Measurements from ENCODE around the gene CISH. TPM values are rescaled to one million over a fixed set of nuclear protein-coding genes. Genes with fewer than 3 reads are reported as not detected.

Gene CISH
- total and polyA plus RNA-seq, 7 experiments from 2014 or later: 10.9 to 486 (median 47.5) TPM

- ChIA-PET POLR2A (interaction anchor here (0.6 to 25.1 kb wide), 8 partner anchors 8 to 1084 kb away, joined by 3 to 730 read pairs (median 9); partner anchors contain the start of genes C3orf18, CISH, HEMK1 and MAPKAPK3), CTCF (interaction anchor here (1.3 to 3.8 kb wide), 8 partner anchors 7 to 32 kb away, joined by 3 to 24 read pairs (median 11); partner anchors contain the start of genes CISH and HEMK1)
- H3K9me3 Mint-ChIP-seq: no peaks in the 10 kb centered on the region
- peaks cover 70 to 99% (median 89%) of the 10 kb centered on the region in 7 donors for H3K4me1 Mint-ChIP-seq
- peaks cover 83 to 87% of the 10 kb centered on the region in 2 donors for H3K4me1 ChIP-seq (ENCODE audit: control insufficient read depth in 2 of 2, insufficient read depth in 2 of 2, low read length in 2 of 2)
- H3K27ac ChIP-seq (ENCODE audit: low read depth, low read length): peak overlapping the region; percentile 93
- peaks cover 7 to 45% (median 14%) of the 10 kb centered on the region in 3 experiments for H3K36me3 ChIP-seq (ENCODE audit: control insufficient read depth in 2 of 3, insufficient read depth in 3 of 3, low read length in 3 of 3)
- H3K27ac Mint-ChIP-seq: peak overlapping the region; percentile 89 to 99 (median 95)
- no peak for ATAC-seq
- H3K4me3 Mint-ChIP-seq: peak overlapping the region; percentile 63 to 98 (median 86)
- H3K4me3 ChIP-seq (ENCODE audit: low read length): no peak overlapping the region
- no peaks in the 10 kb centered on the region for H3K9me3 ChIP-seq (ENCODE audit: control insufficient read depth in 2 of 3, low read length in 3 of 3)
- H3K27me3 Mint-ChIP-seq: no peaks in the 10 kb centered on the region
- intact Hi-C loops (cut with micrococcal nuclease): no loop called here
- H3K27me3 ChIP-seq (ENCODE audit: control insufficient read depth in 2 of 2, insufficient read depth in 2 of 2, low read length in 2 of 2): no peaks in the 10 kb centered on the region
- DNase-seq: no peak
- peaks cover 10 to 65% (median 17%) of the 10 kb centered on the region in 5 donors for H3K36me3 Mint-ChIP-seq
Measured at GRCh38 chr3:50602595-50603191, 8.9 kb downstream of the CISH start.

DNA sequence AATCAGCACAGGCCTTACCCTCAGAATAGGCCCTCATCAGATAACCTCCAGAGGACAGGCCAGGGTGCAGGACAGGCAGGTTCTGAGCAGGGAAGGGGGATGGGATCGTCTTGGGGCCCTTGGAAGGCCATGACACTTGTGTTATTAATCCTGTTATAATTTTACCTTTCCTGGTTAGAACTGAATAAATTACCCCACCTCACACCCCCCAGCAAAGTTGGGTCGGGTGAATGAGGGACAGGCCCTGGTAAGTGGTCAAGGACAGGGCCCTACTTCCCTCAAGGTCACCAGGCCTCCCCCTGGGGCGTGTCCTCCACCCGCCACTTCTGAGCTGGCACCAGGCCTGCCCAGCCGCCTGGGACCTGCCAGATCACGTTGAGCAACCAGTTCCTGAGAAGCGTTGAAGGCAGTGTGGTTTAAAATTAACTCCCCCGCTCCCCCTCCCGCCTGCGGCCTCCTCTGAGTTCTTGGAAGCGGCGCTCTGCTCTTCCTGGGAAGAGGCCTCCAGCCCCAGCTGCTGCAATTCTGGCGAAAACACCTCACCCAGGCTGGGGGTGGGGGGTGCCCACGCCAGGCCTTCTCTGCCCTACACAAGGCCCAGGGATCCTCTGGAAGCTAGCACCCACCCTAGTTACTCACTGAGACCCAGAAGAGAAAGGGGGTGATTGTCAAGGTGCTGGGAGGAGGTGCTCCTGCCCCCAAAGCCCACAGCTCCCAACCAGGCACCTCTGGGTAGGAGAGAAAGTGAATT is 10.6 kb downstream of the CISH start:
- Histone ChIP-seq H3K27me3 (ENCODE audit: control insufficient read depth in 2 of 2, insufficient read depth in 2 of 2, low read length in 2 of 2) (no peaks in the 10 kb centered on the region), H3K4me3 (ENCODE audit: low read length) (peak overlapping the region; percentile 57), H3K27ac (ENCODE audit: low read depth, low read length) (peak overlapping the region; percentile 93), H3K4me1 (ENCODE audit: control insufficient read depth in 2 of 2, insufficient read depth in 2 of 2, low read length in 2 of 2) (peaks cover 67 to 71% of the 10 kb centered on the region in 2 donors), H3K9me3 (ENCODE audit: control insufficient read depth in 2 of 3, low read length in 3 of 3) (no peaks in the 10 kb centered on the region), H3K36me3 (ENCODE audit: control insufficient read depth in 2 of 3, insufficient read depth in 3 of 3, low read length in 3 of 3) (peaks cover 7 to 29% (median 9%) of the 10 kb centered on the region in 3 experiments)
- POLR2A ChIA-PET: interaction anchor here (2.5 to 25.1 kb wide), 4 partner anchors 10 to 27 kb away, joined by 14 to 730 read pairs (median 256); partner anchors contain the start of genes C3orf18, CISH, HEMK1 and MAPKAPK3
- ATAC-seq (peak; percentile 84), DNase-seq (peak; percentile 43 to 90 (median 58))
- H3K36me3 Mint-ChIP-seq: peaks cover 8 to 49% (median 11%) of the 10 kb centered on the region in 5 donors
- H3K9me3 Mint-ChIP-seq: no peaks in the 10 kb centered on the region
- H3K4me3 Mint-ChIP-seq: peak overlapping the region; percentile 71 to 97 (median 84)
- H3K27ac Mint-ChIP-seq: peak overlapping the region; percentile 89 to 99 (median 95)
- intact Hi-C loops (cut with micrococcal nuclease): loop anchor here (1.0 kb wide), 4 partner anchors 10 to 32 kb away; partner anchors contain the start of genes CISH (in 2 of the 2) and HEMK1 (in 1 of the 2)
- CTCF ChIA-PET: interaction anchor here (0.7 to 3.8 kb wide), 7 partner anchors 9 to 30 kb away, joined by 3 to 24 read pairs (median 11); partner anchors contain the start of genes CISH and HEMK1
- H3K27me3 Mint-ChIP-seq: no peaks in the 10 kb centered on the region
- H3K4me1 Mint-ChIP-seq: peaks cover 63 to 83% (median 77%) of the 10 kb centered on the region in 7 donors

DNA sequence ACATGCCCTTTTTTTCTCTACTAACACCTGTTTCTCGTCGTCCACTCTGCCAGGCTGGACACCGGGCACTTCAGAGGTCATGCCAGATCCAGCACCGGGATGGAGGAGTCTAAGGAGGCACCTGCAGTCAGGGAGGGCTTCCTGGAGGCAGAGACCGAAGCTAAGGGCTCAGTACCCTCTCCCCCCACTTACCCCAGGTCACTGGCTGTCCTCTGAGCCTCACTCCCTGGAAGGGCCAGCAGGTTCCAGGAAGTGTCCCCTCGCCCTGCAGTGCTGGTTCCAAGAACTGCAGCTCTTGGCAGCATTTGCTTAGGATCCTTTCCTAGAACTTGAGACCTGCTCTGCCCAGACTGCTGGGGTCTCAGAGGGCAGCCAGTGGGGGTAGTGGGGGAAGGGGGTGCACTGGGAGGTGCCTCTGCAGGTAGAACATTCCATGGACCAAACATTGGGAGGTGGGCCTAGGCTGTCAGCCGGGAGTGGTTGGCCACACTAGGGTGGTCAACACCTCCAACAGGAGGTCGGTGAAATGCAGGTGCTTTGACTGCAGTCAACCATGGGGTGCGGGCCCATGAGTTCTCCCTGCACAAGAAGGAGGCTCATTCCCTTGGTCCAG is 11.3 kb downstream of the CISH start:
- Mint-ChIP-seq H3K27me3 (no peaks in the 10 kb centered on the region), H3K9me3 (no peaks in the 10 kb centered on the region), H3K27ac (peak overlapping the region in 8 of 9 donors; percentile 66 to 97 (median 94)), H3K36me3 (peaks cover under 1 to 41% (median 5%) of the 10 kb centered on the region in 5 donors), H3K4me3 (peak overlapping the region in 8 of 10 donors; percentile 39 to 97 (median 82)), H3K4me1 (peaks cover 61 to 83% (median 73%) of the 10 kb centered on the region in 7 donors)
- ChIA-PET POLR2A (interaction anchor here (2.5 to 25.1 kb wide), 4 partner anchors 10 to 27 kb away, joined by 14 to 730 read pairs (median 256); partner anchors contain the start of genes C3orf18, CISH, HEMK1 and MAPKAPK3), CTCF (interaction anchor here (0.7 to 3.8 kb wide), 5 partner anchors 8 to 29 kb away, joined by 4 to 24 read pairs (median 13); partner anchors contain the start of gene HEMK1)
- no peaks in the 10 kb centered on the region for H3K27me3 ChIP-seq (ENCODE audit: control insufficient read depth in 2 of 2, insufficient read depth in 2 of 2, low read length in 2 of 2)
- H3K27ac ChIP-seq (ENCODE audit: low read depth, low read length): peak overlapping the region; percentile 93
- H3K4me1 ChIP-seq (ENCODE audit: control insufficient read depth in 2 of 2, insufficient read depth in 2 of 2, low read length in 2 of 2): peaks cover 59 to 66% of the 10 kb centered on the region in 2 donors
- no peak for ATAC-seq
- intact Hi-C loops (cut with micrococcal nuclease): no loop called here
- peak overlapping the region; percentile 57 for H3K4me3 ChIP-seq (ENCODE audit: low read length)
- H3K9me3 ChIP-seq (ENCODE audit: control insufficient read depth in 2 of 3, low read length in 3 of 3): no peaks in the 10 kb centered on the region
- H3K36me3 ChIP-seq (ENCODE audit: control insufficient read depth in 2 of 3, insufficient read depth in 3 of 3, low read length in 3 of 3): peaks cover 2 to 22% (median 9%) of the 10 kb centered on the region in 3 experiments
- no peak for DNase-seq

DNA sequence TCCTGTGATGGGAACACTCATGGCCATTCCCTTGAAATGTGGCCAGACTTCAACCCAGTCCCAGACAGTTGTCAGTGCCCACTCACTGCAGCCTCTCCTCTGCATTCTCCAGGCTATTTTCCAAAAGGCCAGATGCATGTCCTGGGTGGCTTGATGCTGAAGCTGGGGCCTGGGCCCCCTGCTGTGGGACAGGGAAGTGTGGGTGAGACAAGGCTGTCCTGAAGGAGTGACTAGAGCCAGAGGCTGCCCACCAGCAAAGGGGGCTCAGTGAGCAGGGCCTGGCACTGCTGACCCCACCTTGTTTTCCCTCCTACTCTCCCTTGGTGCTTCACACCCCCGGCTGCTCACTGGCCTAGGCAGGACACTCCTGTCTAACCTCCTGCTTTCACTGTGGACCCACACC is 11.9 kb downstream of the CISH start:
- Histone ChIP-seq H3K9me3 (ENCODE audit: control insufficient read depth in 2 of 3, low read length in 3 of 3) (no peaks in the 10 kb centered on the region), H3K4me3 (ENCODE audit: low read length) (no peak overlapping the region), H3K27ac (ENCODE audit: low read depth, low read length) (peak overlapping the region; percentile 93), H3K36me3 (ENCODE audit: control insufficient read depth in 2 of 3, insufficient read depth in 3 of 3, low read length in 3 of 3) (peaks cover 0 to 17% (median 6%) of the 10 kb centered on the region in 3 experiments), H3K27me3 (ENCODE audit: control insufficient read depth in 2 of 2, insufficient read depth in 2 of 2, low read length in 2 of 2) (no peaks in the 10 kb centered on the region), H3K4me1 (ENCODE audit: control insufficient read depth in 2 of 2, insufficient read depth in 2 of 2, low read length in 2 of 2) (peaks cover 54 to 61% of the 10 kb centered on the region in 2 donors)
- H3K4me3 Mint-ChIP-seq: peak overlapping the region in 6 of 10 donors; percentile 9 to 93 (median 66)
- intact Hi-C loops (cut with micrococcal nuclease): no loop called here
- H3K27ac Mint-ChIP-seq: peak overlapping the region in 8 of 9 donors; percentile 60 to 94 (median 76)
- peaks cover 0 to 37% (median 4%) of the 10 kb centered on the region in 5 donors for H3K36me3 Mint-ChIP-seq
- no peaks in the 10 kb centered on the region for H3K27me3 Mint-ChIP-seq
- POLR2A ChIA-PET: interaction anchor here (7.2 to 25.1 kb wide), 3 partner anchors 10 to 26 kb away, joined by 101 to 730 read pairs (median 410); partner anchors contain the start of genes C3orf18, CISH and HEMK1
- no peaks in the 10 kb centered on the region for H3K9me3 Mint-ChIP-seq
- DNase-seq (no peak), ATAC-seq (no peak)
- peaks cover 60 to 83% (median 73%) of the 10 kb centered on the region in 7 donors for H3K4me1 Mint-ChIP-seq
- CTCF ChIA-PET: interaction anchor here (3.8 kb wide), 1 partner anchor 13 kb away, joined by 13 read pairs; no protein-coding TSS in a partner anchor

- intact Hi-C loops (cut with micrococcal nuclease): no loop called here
- no peaks in the 10 kb centered on the region for H3K27me3 ChIP-seq (ENCODE audit: control insufficient read depth in 2 of 2, insufficient read depth in 2 of 2, low read length in 2 of 2)
- ChIA-PET CTCF (interaction anchor here (1.1 to 2.1 kb wide), 4 partner anchors 8 to 13 kb away, joined by 4 to 7 read pairs (median 6); partner anchors contain the start of gene CISH), POLR2A (interaction anchor here (7.2 to 25.1 kb wide), 3 partner anchors 9 to 26 kb away, joined by 101 to 730 read pairs (median 410); partner anchors contain the start of genes C3orf18, CISH and HEMK1)
- peaks cover 60 to 83% (median 73%) of the 10 kb centered on the region in 7 donors for H3K4me1 Mint-ChIP-seq
- H3K36me3 Mint-ChIP-seq: peaks cover 0 to 34% (median 3%) of the 10 kb centered on the region in 5 donors
- peaks cover 0 to 12% (median 1%) of the 10 kb centered on the region in 3 experiments for H3K36me3 ChIP-seq (ENCODE audit: control insufficient read depth in 2 of 3, insufficient read depth in 3 of 3, low read length in 3 of 3)
- peaks cover 49 to 58% of the 10 kb centered on the region in 2 donors for H3K4me1 ChIP-seq (ENCODE audit: control insufficient read depth in 2 of 2, insufficient read depth in 2 of 2, low read length in 2 of 2)
- H3K27me3 Mint-ChIP-seq: no peaks in the 10 kb centered on the region
- H3K4me3 ChIP-seq (ENCODE audit: low read length): no peak overlapping the region
- H3K27ac ChIP-seq (ENCODE audit: low read depth, low read length): peak overlapping the region; percentile 93
- no peaks in the 10 kb centered on the region for H3K9me3 Mint-ChIP-seq
- peak overlapping the region in 6 of 10 donors; percentile 9 to 87 (median 22) for H3K4me3 Mint-ChIP-seq
- ATAC-seq (no peak), DNase-seq (no peak)
- no peaks in the 10 kb centered on the region for H3K9me3 ChIP-seq (ENCODE audit: control insufficient read depth in 2 of 3, low read length in 3 of 3)
- H3K27ac Mint-ChIP-seq: peak overlapping the region in 6 of 9 donors; percentile 51 to 94 (median 85)
Measured at GRCh38 chr3:50599115-50599715, 12.4 kb downstream of the CISH start.

All from naive thymus-derived CD4-positive, alpha-beta T cell (primary cell).